Panc1 (cell line): ENCODE results near the gene C19orf12. TPM values are rescaled to one million over a fixed set of nuclear protein-coding genes. Genes with fewer than 3 reads are reported as not detected.

ENCODE experiments used
- ATAC-seq: fragments of 200-7000 bp; cut with Tn5 transposase; 2 replicates; pipeline ENCODE4 v1.9.1; 2020; ENCODE audit warnings: mild to moderate bottlenecking, moderate library complexity
- BruUV-seq: library from RNA; stranded (reverse); fragments of 400-500 nt; replicated peaks from 2 replicates; lab custom pipeline; 2021; lab: Mats Ljungman, UMichigan
- CTCF ChIA-PET: fragments of 300-600 bp; sonication (Branson Sonifier 250); formaldehyde crosslinking; loops from one replicate; lab custom pipeline; 2022; ENCODE audit warnings: antibody characterized with exemption; lab: Charles Lee
- POLR2A ChIA-PET: fragments of 300-600 bp; sonication (Branson Sonifier 250); formaldehyde crosslinking; loops from one replicate; lab custom pipeline; 2022; ENCODE audit warnings: antibody characterized with exemption; lab: Charles Lee
- DNase-seq: peaks from one replicate; pipeline ENCODE4 v3.0.0-alpha.2; 2010; ENCODE audit warnings: low read depth, low spot score
- H3K27ac ChIP-seq: 2 replicates; pipeline ENCODE4 v1.5.1; 2011; ENCODE audit warnings: mild to moderate bottlenecking, low read length, inconsistent platforms
- H3K27me3 ChIP-seq: fragments of 200-500 bp; sonication (Bioruptor generic); 2 replicates; pipeline ENCODE4 v1.6.0; 2014; ENCODE audit warnings: low read length, inconsistent platforms; ENCODE audit not compliant: control insufficient read depth, insufficient read depth
- H3K36me3 ChIP-seq: fragments of 200-500 bp; sonication (Bioruptor generic); 2 replicates; pipeline ENCODE4 v1.5.1; 2014; ENCODE audit warnings: inconsistent platforms, mild to moderate bottlenecking, low read length, moderate library complexity; ENCODE audit not compliant: control insufficient read depth, insufficient read depth
- H3K4me1 ChIP-seq: 2 replicates; pipeline ENCODE4 v1.5.1; 2011; ENCODE audit warnings: inconsistent platforms, mild to moderate bottlenecking, low read length, moderate library complexity; ENCODE audit not compliant: control insufficient read depth, insufficient read depth
- H3K4me3 ChIP-seq, 2 experiments: 2 replicates each; pipeline ENCODE4 v1.5.1; 2011 to 2012; ENCODE audit warnings: low read depth in 2 of 2, low read length in 2 of 2, mild to moderate bottlenecking in 2 of 2, inconsistent platforms in 1 of 2, moderate library complexity in 1 of 2
- H3K9me3 ChIP-seq: fragments of 200-500 bp; sonication (Bioruptor generic); 2 replicates; pipeline ENCODE4 v1.5.1; 2014; ENCODE audit warnings: low read depth, mild to moderate bottlenecking, inconsistent platforms, low read length, moderate library complexity; ENCODE audit not compliant: control insufficient read depth, insufficient read depth
- POLR2AphosphoS5 ChIP-seq: IDR thresholded peaks from 2 replicates; pipeline ENCODE4 v1.6.1; 2012; ENCODE audit warnings: mild to moderate bottlenecking, low read depth, low read length, moderate library complexity
- SIN3A ChIP-seq: IDR thresholded peaks from 2 replicates; pipeline ENCODE4 v1.6.1; 2012; ENCODE audit warnings: low read depth, mild to moderate bottlenecking, low read length, moderate library complexity, borderline replicate concordance; ENCODE audit not compliant: insufficient read depth
- TCF7L2 ChIP-seq: IDR thresholded peaks from 2 replicates; pipeline ENCODE4 v1.6.1; 2011; ENCODE audit warnings: mild to moderate bottlenecking, low read depth, low read length, inconsistent platforms
- in situ Hi-C: cut with HindIII; loops from 2 replicates; pipeline ENCODE4 v1.10.0; 2016; ENCODE audit warnings: low sequenced_read_pairs, low pct_unique_long_range_greater_than_20kb
- intact Hi-C: fragments of 100-400 bp; cut with micrococcal nuclease; formaldehyde crosslinking; loops from one replicate; pipeline ENCODE4 v1.10.0; 2022; ENCODE audit not compliant: unreplicated experiment
- total RNA-seq: library from RNA; stranded (reverse); gene quantifications from one replicate; pipeline ENCODE4 v1.2.1, GENCODE V29; 2021; ENCODE audit not compliant: unreplicated experiment
- TF ChIP-seq, protein P1 (sequence below), 2 experiments: IDR thresholded peaks; 2 replicates each; pipeline ENCODE4 v1.6.1; 2011 to 2012; ENCODE audit warnings: low read depth in 2 of 2, control low read depth in 1 of 2, low read length in 1 of 2, mild to moderate bottlenecking in 1 of 2, moderate library complexity in 1 of 2; ENCODE audit not compliant: insufficient read depth in 1 of 2
- TF ChIP-seq, protein P2 (sequence below): fragments of 450-650 bp; IDR thresholded peaks from 2 replicates; pipeline ENCODE4 v1.5.1; 2017; ENCODE audit warnings: mild to moderate bottlenecking

C19orf12 gene
- total RNA-seq, 1 experiment from 2014 or later = 43.4 TPM

DNA sequence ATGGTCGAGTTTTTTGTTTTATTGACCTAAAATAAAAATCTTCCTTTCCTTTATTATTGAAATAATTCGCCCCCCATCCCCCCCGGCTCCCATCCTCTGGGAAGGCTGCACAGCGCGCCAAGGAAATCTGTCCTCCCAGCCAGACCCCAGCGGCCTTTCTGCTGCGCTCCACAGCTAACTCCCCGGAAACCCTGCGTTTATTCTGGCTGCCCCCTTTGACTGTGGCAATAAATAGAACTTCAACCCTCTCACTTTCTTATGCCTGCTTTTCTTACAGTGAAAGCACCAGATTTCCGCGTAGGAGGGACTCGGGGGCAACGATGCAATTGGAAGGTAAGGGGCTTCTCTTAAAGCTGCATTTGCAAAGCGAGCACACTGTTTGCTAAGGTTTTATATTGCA lies 9.7 kb upstream of the C19orf12 start:
- Histone ChIP-seq H3K36me3 (no peaks in the 10 kb centered on the region), H3K4me1 (no peaks in the 10 kb centered on the region), H3K4me3 (peak overlapping the region in 1 of 2 experiments; percentile 48; a peak in 3 of 4 replicates), H3K27ac (no peak overlapping the region), H3K27me3 (no peaks in the 10 kb centered on the region; the same call in 1 of the 2 replicates), H3K9me3 (no peaks in the 10 kb centered on the region)
- DNase-seq = no peak
- no TSS peak for BruUV-seq
- CTCF ChIA-PET = interaction anchor here (1.4 kb wide), 1 partner anchor 8 kb away, joined by 3 read pairs; no protein-coding TSS in a partner anchor
- ATAC-seq = no peak
- intact Hi-C loops = no loop called here
- POLR2A ChIA-PET = interaction anchor here (0.6 kb wide), 1 partner anchor 88 kb away, joined by 3 read pairs; no protein-coding TSS in a partner anchor
- no peak for TF ChIP-seq TCF7L2
- TF ChIP-seq POLR2AphosphoS5 = no peak
- TF ChIP-seq SIN3A = no peak
- TF ChIP-seq, protein P1, sequence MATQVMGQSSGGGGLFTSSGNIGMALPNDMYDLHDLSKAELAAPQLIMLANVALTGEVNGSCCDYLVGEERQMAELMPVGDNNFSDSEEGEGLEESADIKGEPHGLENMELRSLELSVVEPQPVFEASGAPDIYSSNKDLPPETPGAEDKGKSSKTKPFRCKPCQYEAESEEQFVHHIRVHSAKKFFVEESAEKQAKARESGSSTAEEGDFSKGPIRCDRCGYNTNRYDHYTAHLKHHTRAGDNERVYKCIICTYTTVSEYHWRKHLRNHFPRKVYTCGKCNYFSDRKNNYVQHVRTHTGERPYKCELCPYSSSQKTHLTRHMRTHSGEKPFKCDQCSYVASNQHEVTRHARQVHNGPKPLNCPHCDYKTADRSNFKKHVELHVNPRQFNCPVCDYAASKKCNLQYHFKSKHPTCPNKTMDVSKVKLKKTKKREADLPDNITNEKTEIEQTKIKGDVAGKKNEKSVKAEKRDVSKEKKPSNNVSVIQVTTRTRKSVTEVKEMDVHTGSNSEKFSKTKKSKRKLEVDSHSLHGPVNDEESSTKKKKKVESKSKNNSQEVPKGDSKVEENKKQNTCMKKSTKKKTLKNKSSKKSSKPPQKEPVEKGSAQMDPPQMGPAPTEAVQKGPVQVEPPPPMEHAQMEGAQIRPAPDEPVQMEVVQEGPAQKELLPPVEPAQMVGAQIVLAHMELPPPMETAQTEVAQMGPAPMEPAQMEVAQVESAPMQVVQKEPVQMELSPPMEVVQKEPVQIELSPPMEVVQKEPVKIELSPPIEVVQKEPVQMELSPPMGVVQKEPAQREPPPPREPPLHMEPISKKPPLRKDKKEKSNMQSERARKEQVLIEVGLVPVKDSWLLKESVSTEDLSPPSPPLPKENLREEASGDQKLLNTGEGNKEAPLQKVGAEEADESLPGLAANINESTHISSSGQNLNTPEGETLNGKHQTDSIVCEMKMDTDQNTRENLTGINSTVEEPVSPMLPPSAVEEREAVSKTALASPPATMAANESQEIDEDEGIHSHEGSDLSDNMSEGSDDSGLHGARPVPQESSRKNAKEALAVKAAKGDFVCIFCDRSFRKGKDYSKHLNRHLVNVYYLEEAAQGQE (IDR thresholded peaks at IDR 0.05; ENCODE audit: insufficient read depth in 1 of 2, low read depth in 2 of 2, low read length in 1 of 2) = no peak
- TF ChIP-seq, protein P2, sequence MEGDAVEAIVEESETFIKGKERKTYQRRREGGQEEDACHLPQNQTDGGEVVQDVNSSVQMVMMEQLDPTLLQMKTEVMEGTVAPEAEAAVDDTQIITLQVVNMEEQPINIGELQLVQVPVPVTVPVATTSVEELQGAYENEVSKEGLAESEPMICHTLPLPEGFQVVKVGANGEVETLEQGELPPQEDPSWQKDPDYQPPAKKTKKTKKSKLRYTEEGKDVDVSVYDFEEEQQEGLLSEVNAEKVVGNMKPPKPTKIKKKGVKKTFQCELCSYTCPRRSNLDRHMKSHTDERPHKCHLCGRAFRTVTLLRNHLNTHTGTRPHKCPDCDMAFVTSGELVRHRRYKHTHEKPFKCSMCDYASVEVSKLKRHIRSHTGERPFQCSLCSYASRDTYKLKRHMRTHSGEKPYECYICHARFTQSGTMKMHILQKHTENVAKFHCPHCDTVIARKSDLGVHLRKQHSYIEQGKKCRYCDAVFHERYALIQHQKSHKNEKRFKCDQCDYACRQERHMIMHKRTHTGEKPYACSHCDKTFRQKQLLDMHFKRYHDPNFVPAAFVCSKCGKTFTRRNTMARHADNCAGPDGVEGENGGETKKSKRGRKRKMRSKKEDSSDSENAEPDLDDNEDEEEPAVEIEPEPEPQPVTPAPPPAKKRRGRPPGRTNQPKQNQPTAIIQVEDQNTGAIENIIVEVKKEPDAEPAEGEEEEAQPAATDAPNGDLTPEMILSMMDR = no peak
- in situ Hi-C loops = no loop called here

DNA sequence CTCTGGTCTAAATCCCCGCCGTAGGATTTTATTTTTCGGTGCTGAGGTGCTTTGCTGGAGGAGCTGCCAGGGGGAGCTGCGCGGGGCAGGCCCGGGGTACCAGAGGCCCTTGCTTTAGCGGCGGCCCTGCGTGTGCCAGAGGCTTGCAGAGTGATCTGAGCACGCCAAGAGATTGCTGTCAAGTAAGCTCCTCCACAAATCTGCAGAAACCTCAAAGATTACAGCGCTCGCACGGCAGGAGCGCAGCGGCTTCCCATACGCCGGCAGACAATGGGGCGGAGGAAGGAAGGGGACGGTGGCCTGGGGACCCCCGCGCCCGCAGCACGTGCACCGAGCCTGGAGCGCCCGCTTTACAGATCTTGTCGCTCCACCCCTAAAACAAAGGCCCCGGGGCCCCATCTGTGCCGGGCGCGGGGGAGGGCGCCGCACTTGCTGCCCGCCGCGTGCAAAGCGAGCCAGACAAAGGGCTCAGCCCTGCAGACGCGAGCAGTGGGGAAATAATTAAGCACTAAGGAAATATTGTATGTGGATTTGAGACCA lies 9.1 kb upstream of the C19orf12 start:
- TF ChIP-seq TCF7L2 = no peak
- TF ChIP-seq SIN3A = no peak
- peak; percentile 64 for ATAC-seq
- in situ Hi-C loops = no loop called here
- no peaks in the 10 kb centered on the region for H3K4me1 ChIP-seq
- no TSS peak for BruUV-seq
- H3K4me3 ChIP-seq = peak overlapping the region; percentile 31 to 48
- DNase-seq = no peak
- no peaks in the 10 kb centered on the region for H3K9me3 ChIP-seq
- H3K36me3 ChIP-seq = no peaks in the 10 kb centered on the region
- no peak overlapping the region for H3K27ac ChIP-seq
- ChIA-PET CTCF (no interaction called here), POLR2A (no interaction called here)
- H3K27me3 ChIP-seq = no peaks in the 10 kb centered on the region
- intact Hi-C loops = no loop called here

DNA sequence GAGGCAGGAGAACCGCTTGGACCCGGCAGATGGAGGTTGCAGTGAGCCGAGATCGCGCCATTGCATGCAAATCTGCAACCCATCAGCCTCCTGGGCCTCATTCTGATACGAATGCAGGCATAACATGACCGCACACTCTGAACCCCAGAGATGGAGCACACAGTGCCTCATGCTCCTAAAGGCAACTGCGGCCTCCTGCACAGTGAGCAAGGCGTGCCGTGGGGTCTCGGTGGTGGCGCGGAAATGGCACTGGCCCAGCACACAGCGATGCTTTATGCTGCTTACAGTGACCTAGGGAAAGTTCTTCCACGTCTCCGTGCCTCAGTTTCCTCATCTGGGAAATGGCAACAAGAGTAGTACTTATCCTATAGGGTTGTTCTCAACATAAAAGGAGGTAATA lies 2.0 kb upstream of the C19orf12 start:
- Histone ChIP-seq H3K4me1 (peaks cover 15% of the 10 kb centered on the region), H3K27me3 (no peaks in the 10 kb centered on the region), H3K27ac (no peak overlapping the region), H3K4me3 (no peak overlapping the region), H3K36me3 (no peaks in the 10 kb centered on the region), H3K9me3 (no peaks in the 10 kb centered on the region)
- ChIA-PET POLR2A (interaction anchor here (0.5 to 0.7 kb wide), 2 partner anchors 9 to 18 kb away, joined by 3 to 9 read pairs; no protein-coding TSS in a partner anchor), CTCF (interaction anchor here (1.0 to 2.0 kb wide), 6 partner anchors 12 to 163 kb away, joined by 4 to 14 read pairs (median 5); no protein-coding TSS in a partner anchor)
- TF ChIP-seq SIN3A (no peak), TCF7L2 (no peak), POLR2AphosphoS5 (no peak)
- TF ChIP-seq, protein P2 = no peak
- TF ChIP-seq, protein P1 (IDR thresholded peaks at IDR 0.05; ENCODE audit: insufficient read depth in 1 of 2, low read depth in 2 of 2, low read length in 1 of 2) = no peak
- BruUV-seq = no TSS peak
- in situ Hi-C loops = no loop called here
- intact Hi-C loops = no loop called here
- DNase-seq = no peak
- ATAC-seq = no peak
